Uterus (tissue), 4 donors: ENCODE data around the gene HS6ST1. TPM values are rescaled to one million over a fixed set of nuclear protein-coding genes. Genes with fewer than 3 reads are reported as not detected.

Experiments
- DNase-seq, 2 donors: peaks; one replicate each; pipeline ENCODE4 v3.0.0-alpha.2; 2019 to 2020
- H3K27ac ChIP-seq, 2 donors: fragments of 200-600 bp; sonication (generic); 1 replicate in 1 of 2; 2 replicates in 1 of 2; pipeline ENCODE4 v1.5.1; 2016 to 2018
- H3K27me3 ChIP-seq, 2 donors: fragments of 200-600 bp; sonication (generic); one replicate each; pipeline ENCODE4 v1.5.1; 2018 to 2019; ENCODE audit warnings: control low read depth in 1 of 2
- H3K36me3 ChIP-seq, 2 donors: fragments of 200-600 bp; sonication (generic); one replicate each; pipeline ENCODE4 v1.5.1; 2019; ENCODE audit warnings: control low read depth in 1 of 2
- H3K4me1 ChIP-seq, 2 donors: fragments of 200-600 bp; sonication (generic); one replicate each; pipeline ENCODE4 v1.5.1; 2018 to 2019; ENCODE audit warnings: control low read depth in 1 of 2
- H3K4me3 ChIP-seq, 2 donors: fragments of 200-600 bp; sonication (generic); 1 replicate in 1 of 2; 2 replicates in 1 of 2; pipeline ENCODE4 v1.5.1; 2018 to 2019; ENCODE audit warnings: mild to moderate bottlenecking in 1 of 2
- H3K9me3 ChIP-seq, 2 donors: fragments of 200-600 bp; sonication (generic); one replicate each; pipeline ENCODE4 v1.5.1; 2019; ENCODE audit warnings: control low read depth in 1 of 2
- CTCF ChIP-seq, 4 experiments: fragments of 200-600 bp in 2 of 4; fragments of 450-650 bp in 2 of 4; sonication (generic) in 2 of 4; IDR thresholded peaks; one replicate each; pipeline ENCODE4 v1.5.1; 2016 to 2019; ENCODE audit warnings: antibody characterized with exemption in 4 of 4, mild to moderate bottlenecking in 2 of 4, moderate library complexity in 1 of 4
- POLR2A ChIP-seq, 2 donors: fragments of 450-650 bp; IDR thresholded peaks; one replicate each; pipeline ENCODE4 v1.6.1; 2016; ENCODE audit warnings: antibody characterized with exemption in 2 of 2, mild to moderate bottlenecking in 1 of 2, moderate library complexity in 1 of 2
- intact Hi-C: fragments of 100-400 bp; cut with DNase I; formaldehyde crosslinking; loops from one replicate; pipeline ENCODE4 v1.15.1; 2023; ENCODE audit warnings: low total_unique reads
- total RNA-seq, 4 donors: library from RNA; depleted of rRNA in 3 of 4; stranded (reverse); fragments of >200 nt in 3 of 4; gene quantifications; one replicate each; pipeline versions ENCODE4 v1.1.0 to v1.2.4, GENCODE V29; 2014 to 2023
- donor health status: DM: yes; HTN: yes; CAD: no.

HS6ST1 gene
- total RNA-seq, 4 donors from 2014 or later, result 22.7 to 198 (median 37.4) TPM

- no peak for DNase-seq
- Histone ChIP-seq H3K27me3 (no peaks in the 10 kb centered on the region), H3K9me3 (no peaks in the 10 kb centered on the region), H3K36me3 (no peaks in the 10 kb centered on the region), H3K4me3 (no peak overlapping the region), H3K27ac (peak overlapping the region; percentile 42 to 46), H3K4me1 (no peaks in the 10 kb centered on the region)
- intact Hi-C loops, result no loop called here
- TF ChIP-seq CTCF (IDR thresholded peaks at IDR 0.05), result no peak
- TF ChIP-seq POLR2A (IDR thresholded peaks at IDR 0.05), result no peak
Measured at GRCh38 chr2:128282976-128283810, 35.5 kb downstream of the HS6ST1 start.

GRCh38 chr2:128282246-128282975 lies 36.3 kb downstream of the HS6ST1 start:
- TF ChIP-seq CTCF (IDR thresholded peaks at IDR 0.05) (no peak), POLR2A (IDR thresholded peaks at IDR 0.05) (no peak)
- H3K4me1 ChIP-seq, result no peaks in the 10 kb centered on the region
- DNase-seq, result no peak
- intact Hi-C loops, result no loop called here
- no peaks in the 10 kb centered on the region for H3K36me3 ChIP-seq
- peak overlapping the region; percentile 42 to 46 for H3K27ac ChIP-seq
- H3K4me3 ChIP-seq, result no peak overlapping the region
- H3K27me3 ChIP-seq, result no peaks in the 10 kb centered on the region
- no peaks in the 10 kb centered on the region for H3K9me3 ChIP-seq

GRCh38 chr2:128281852-128282245 lies 36.8 kb downstream of the HS6ST1 start:
- DNase-seq, result peak in 1 of 2 donors; percentile 14
- Histone ChIP-seq H3K4me1 (no peaks in the 10 kb centered on the region), H3K4me3 (no peak overlapping the region), H3K36me3 (no peaks in the 10 kb centered on the region), H3K27me3 (no peaks in the 10 kb centered on the region), H3K9me3 (no peaks in the 10 kb centered on the region), H3K27ac (peak overlapping the region; percentile 42 to 46)
- TF ChIP-seq POLR2A (IDR thresholded peaks at IDR 0.05), result no peak
- no peak for TF ChIP-seq CTCF (IDR thresholded peaks at IDR 0.05)
- intact Hi-C loops, result no loop called here

- intact Hi-C loops, result no loop called here
- H3K27me3 ChIP-seq, result no peaks in the 10 kb centered on the region
- no peaks in the 10 kb centered on the region for H3K4me1 ChIP-seq
- H3K9me3 ChIP-seq, result no peaks in the 10 kb centered on the region
- peak in 1 of 2 donors; percentile 18 for DNase-seq
- H3K27ac ChIP-seq, result no peak overlapping the region
- TF ChIP-seq CTCF (IDR thresholded peaks at IDR 0.05) (no peak), POLR2A (IDR thresholded peaks at IDR 0.05) (no peak)
- H3K36me3 ChIP-seq, result no peaks in the 10 kb centered on the region
- H3K4me3 ChIP-seq, result no peak overlapping the region
Measured at GRCh38 chr2:128280901-128281321, 37.8 kb downstream of the HS6ST1 start.
